ENCODE results near the gene TGFBR3L. TPM values are rescaled to one million over a fixed set of nuclear protein-coding genes. Genes with fewer than 3 reads are reported as not detected.
"Not testable (repeated sequence)": the region's sequence is repeated elsewhere in the genome, so short reads cannot be mapped to it uniquely, and the experiment has no call there.

Gene TGFBR3L
- total and polyA plus RNA-seq, 2 donors (not counting 3 experiments of a cell fraction or from before 2014, with no cell fraction given) = 0.35 TPM; not detected in 1

DNA sequence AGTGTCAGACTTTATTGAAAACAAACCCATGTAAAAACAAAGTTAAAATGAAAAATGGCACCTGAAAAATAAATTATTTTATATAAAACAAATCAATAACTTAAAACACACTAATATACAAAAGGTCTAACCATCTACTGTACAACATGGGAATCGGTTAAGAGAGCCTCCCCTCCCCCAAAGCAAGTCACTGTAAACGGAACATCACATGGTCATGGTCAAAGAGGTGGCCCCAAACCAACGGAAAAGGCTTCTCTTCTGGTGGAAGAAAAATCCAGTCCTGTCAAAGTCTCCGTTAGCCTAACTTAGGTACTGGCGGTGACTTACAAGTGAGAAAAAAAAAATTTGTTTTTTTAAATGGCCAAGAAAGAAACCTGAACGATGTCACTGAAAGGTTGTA lies 44.6 kb downstream of the TGFBR3L start:
- POLR2A ChIA-PET = no interaction called here
- intact Hi-C loops (cut with micrococcal nuclease) = no loop called here
- H3K9me3 ChIP-seq (replicated peaks; ENCODE audit: control insufficient read depth, insufficient read depth, low read length) = no peaks in the 10 kb centered on the region

DNA sequence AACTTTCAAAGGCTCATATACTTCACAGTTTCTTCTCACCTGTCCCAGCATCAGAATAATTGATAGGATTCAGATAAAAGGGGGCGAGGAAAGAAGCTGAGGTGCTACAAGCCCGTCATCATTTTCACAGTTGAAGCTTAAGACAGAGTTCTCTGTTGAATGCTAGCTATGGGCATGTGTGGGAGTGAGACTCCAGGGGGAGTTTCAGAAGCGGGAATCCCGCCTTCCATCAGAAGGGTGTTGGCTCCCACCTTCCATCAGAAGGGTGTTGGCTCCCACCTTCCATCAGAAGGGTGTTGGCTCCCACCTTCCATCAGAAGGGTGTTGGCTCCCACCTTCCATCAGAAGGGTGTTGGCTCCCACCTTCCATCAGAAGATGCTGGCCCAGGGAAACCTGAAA lies 46.5 kb downstream of the TGFBR3L start:
- H3K79me2 ChIP-seq (ENCODE audit: control insufficient read depth, insufficient read depth, low read length); H3K4me3 ChIP-seq (replicated peaks in 1 of 3; ENCODE audit: insufficient read depth in 1 of 3, low read depth in 1 of 3, low read length in 3 of 3); BruUV-seq (replicated peaks); H3K4me2 ChIP-seq (ENCODE audit: insufficient read depth, low read length); H3K9ac ChIP-seq (replicated peaks; ENCODE audit: extremely low read depth, insufficient read depth, low read length); H3K9me1 ChIP-seq (replicated peaks; ENCODE audit: control insufficient read depth, extremely low read depth, insufficient read depth, low read length); H4K20me1 ChIP-seq (replicated peaks; ENCODE audit: control insufficient read depth, extremely low read depth, insufficient read depth, low read length); FAIRE-seq; H3K9me3 ChIP-seq (replicated peaks; ENCODE audit: control insufficient read depth, insufficient read depth, low read length); H3K4me1 ChIP-seq (ENCODE audit: control insufficient read depth, extremely low read depth, insufficient read depth, low read length); dilution Hi-C loops (cut with MboI; ENCODE audit: extremely low pct_ligation_motif_present, low sequenced_read_pairs); POLR2A ChIA-PET; DNase-seq (ENCODE audit: low read depth, low spot score); intact Hi-C loops (cut with micrococcal nuclease); H3K27ac ChIP-seq (ENCODE audit: insufficient read depth, low read depth, low read length); H2AFZ ChIP-seq (ENCODE audit: low read depth, low read length); H3K27me3 ChIP-seq (ENCODE audit: control insufficient read depth in 2 of 2, insufficient read depth in 2 of 2, low read length in 2 of 2): not testable (repeated sequence)
- H3K36me3 ChIP-seq (ENCODE audit: control insufficient read depth in 2 of 2, extremely low read depth in 1 of 2, insufficient read depth in 2 of 2, low read length in 2 of 2) = peaks cover 10 to 23% of the 10 kb centered on the region in 2 experiments
- CTCF ChIA-PET = interaction anchor here (2.0 to 2.2 kb wide), 2 partner anchors 10 to 17 kb away, joined by 13 to 16 read pairs; no protein-coding TSS in a partner anchor

More for the DNA sequence above, 44.6 kb downstream of the TGFBR3L start:
- Histone ChIP-seq H3K79me2 (ENCODE audit: control insufficient read depth, insufficient read depth, low read length) (no peaks in the 10 kb centered on the region), H3K9ac (replicated peaks; ENCODE audit: extremely low read depth, insufficient read depth, low read length) (no peak overlapping the region), H3K9me1 (replicated peaks; ENCODE audit: control insufficient read depth, extremely low read depth, insufficient read depth, low read length) (no peaks in the 10 kb centered on the region), H3K27me3 (ENCODE audit: control insufficient read depth in 2 of 2, insufficient read depth in 2 of 2, low read length in 2 of 2) (no peaks in the 10 kb centered on the region), H3K36me3 (ENCODE audit: control insufficient read depth in 2 of 2, extremely low read depth in 1 of 2, insufficient read depth in 2 of 2, low read length in 2 of 2) (peaks cover 10 to 15% of the 10 kb centered on the region in 2 experiments), H3K27ac (ENCODE audit: insufficient read depth, low read depth, low read length) (no peak overlapping the region), H4K20me1 (replicated peaks; ENCODE audit: control insufficient read depth, extremely low read depth, insufficient read depth, low read length) (no peaks in the 10 kb centered on the region), H3K4me2 (ENCODE audit: insufficient read depth, low read length) (no peak overlapping the region), H2AFZ (ENCODE audit: low read depth, low read length) (no peak overlapping the region), H3K4me1 (ENCODE audit: control insufficient read depth, extremely low read depth, insufficient read depth, low read length) (no peaks in the 10 kb centered on the region), H3K4me3 (replicated peaks in 1 of 3; ENCODE audit: insufficient read depth in 1 of 3, low read depth in 1 of 3, low read length in 3 of 3) (no peak overlapping the region)
- CTCF ChIA-PET = interaction anchor here (1.0 to 2.2 kb wide), 2 partner anchors 11 to 15 kb away, joined by 5 to 13 read pairs; no protein-coding TSS in a partner anchor
- FAIRE-seq = no peak
- no peak for DNase-seq (ENCODE audit: low read depth, low spot score)
- TF ChIP-seq CTCF (IDR thresholded peaks at IDR 0.05; ENCODE audit: extremely low read depth in 1 of 2, insufficient read depth in 1 of 2, low read depth in 1 of 2, low read length in 2 of 2) (no peak), FOS (IDR thresholded peaks at IDR 0.05; ENCODE audit: borderline replicate concordance, insufficient read depth, low read length) (no peak), MAX (IDR thresholded peaks at IDR 0.05; ENCODE audit: insufficient read depth, insufficient read length) (no peak), POLR2AphosphoS5 (IDR thresholded peaks at IDR 0.05; ENCODE audit: insufficient read depth, low read depth, low read length) (no peak), POLR2A (IDR thresholded peaks at IDR 0.05; ENCODE audit: low read depth, low read length) (no peak), JUN (IDR thresholded peaks at IDR 0.05; ENCODE audit: borderline replicate concordance, insufficient read depth, insufficient read length, low read depth) (no peak), MYC (IDR thresholded peaks at IDR 0.05; ENCODE audit: low read depth, low read length) (no peak), GATA2 (IDR thresholded peaks at IDR 0.05; ENCODE audit: insufficient read depth, insufficient read length, low read depth, low read length) (no peak), EZH2 (IDR thresholded peaks at IDR 0.05; ENCODE audit: borderline replicate concordance, low read depth, low read length, severe bottlenecking) (no peak)
- dilution Hi-C loops (cut with MboI; ENCODE audit: extremely low pct_ligation_motif_present, low sequenced_read_pairs) = no loop called here
- no TSS peak for BruUV-seq (replicated peaks)
